Measurements from ENCODE around the gene PCDH9.

Gene PCDH9

DNA sequence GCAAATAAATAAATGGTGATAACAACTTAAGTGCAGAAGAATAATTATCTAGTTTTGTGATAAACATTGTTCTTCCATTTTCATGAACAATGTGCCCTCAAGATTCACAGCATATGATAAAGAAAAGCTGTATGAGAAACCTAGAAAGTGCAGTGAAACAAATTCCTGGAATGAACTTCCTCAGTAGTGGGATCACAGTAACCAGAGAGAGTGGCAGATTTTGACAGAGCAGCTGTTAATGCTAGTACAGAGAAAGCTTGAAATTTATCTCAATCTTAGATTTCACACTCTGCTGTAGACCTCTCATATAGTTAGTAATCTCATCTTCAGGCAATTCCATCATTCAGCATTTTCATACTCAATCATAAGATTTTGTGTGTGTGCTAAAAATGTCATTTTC is 664.9 kb downstream of the PCDH9 start:
- no peak for DNase-seq (ENCODE audit: low spot score)

DNA sequence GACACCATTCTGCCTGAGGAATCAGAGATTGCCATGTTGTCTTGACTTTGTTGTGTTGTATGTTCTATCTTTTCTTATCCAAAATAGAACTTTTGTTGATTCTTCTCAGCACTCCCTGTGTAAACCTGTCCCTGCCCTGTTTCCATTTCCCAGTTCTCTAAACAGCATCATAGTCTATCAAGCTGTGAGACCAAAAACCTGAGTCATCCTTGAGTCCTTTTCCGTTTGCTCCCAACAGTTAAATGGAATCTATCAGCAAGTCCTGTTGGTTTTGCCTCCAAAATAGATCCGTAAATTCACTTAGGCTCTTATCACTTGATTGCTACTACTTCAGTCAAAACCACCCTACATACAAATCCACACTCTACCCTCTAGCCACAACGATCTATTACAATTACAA is 667.1 kb downstream of the PCDH9 start:
- no peak for DNase-seq (ENCODE audit: low spot score)

DNA sequence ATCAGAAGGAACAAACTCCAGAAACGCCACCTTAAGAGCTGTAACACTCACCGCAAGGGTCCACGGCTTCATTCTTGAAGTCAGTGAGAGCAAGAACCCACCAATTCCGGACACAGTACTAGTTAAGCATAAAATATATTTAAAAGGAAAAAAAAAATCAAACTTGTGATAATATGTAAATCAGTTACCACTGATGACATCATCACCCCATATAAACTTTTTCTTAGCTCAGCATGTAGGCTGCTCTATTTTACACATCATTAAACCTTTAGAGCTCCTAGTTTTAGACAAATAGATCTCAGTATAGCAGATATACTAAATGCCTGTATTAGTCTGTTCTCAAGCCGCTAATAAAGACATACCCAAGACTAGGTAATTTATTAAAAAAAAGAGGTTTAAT is 668.1 kb downstream of the PCDH9 start:
- DNase-seq (ENCODE audit: low spot score): no peak

DNA sequence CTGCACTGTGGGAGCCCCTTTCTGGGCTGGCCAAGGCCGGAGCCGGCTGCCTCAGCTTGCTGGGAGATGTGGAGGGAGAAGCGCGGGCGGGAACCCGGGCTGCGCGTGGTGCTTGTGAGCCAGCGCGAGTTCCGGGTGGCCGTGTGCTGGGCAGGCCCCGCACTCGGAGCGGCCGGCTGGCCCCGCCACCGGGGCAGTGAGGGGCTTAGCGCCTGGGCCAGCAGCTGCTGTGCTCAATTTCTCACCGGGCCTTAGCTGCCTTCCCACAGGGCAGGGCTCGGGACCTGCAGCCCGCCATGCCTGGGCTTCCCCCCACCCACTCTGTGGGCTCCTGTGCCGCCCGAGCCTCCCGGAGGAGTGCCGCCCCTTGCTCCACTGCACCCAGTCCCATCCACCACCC is 669.1 kb downstream of the PCDH9 start:
- no peak for DNase-seq (ENCODE audit: low spot score)

DNA sequence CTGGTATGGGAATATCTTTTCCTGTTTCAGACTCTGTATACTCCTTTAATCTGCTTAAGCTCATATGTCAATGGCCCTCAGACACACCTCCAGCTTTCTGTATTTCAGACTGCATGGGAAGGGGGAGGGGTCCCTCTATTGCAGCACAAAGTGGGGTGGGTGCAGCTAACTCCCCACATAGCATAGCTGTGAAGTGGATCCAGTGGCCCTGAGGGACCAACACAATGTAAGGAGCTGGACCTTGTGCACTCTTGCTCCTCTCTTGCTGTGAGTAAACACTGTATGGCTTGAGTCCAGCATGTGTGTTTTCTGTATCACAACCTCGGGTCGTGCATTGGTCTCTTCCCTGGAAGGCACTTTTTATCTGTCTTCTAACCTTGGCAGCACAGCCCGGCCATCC is 669.9 kb downstream of the PCDH9 start:
- DNase-seq (ENCODE audit: low spot score): no peak

DNA sequence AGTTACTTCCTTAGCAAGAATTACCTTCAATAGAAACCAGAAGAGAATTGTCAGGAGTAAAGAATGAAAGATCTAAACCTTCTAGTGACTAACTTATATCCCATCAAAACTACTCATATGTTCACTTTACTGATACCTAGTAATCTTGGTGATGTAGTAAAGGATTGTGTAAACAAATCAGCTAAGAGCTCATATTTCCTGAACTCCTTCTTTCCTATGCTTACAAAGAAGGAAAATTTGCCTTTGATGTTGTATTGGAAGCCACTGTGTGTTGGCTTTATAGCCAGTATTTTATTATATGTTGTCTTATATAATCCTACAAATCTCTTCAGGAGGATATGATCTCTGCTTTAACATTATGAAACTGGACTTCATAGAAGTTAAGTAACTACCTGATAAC is 671.0 kb downstream of the PCDH9 start:
- no peak for DNase-seq (ENCODE audit: low spot score)

DNA sequence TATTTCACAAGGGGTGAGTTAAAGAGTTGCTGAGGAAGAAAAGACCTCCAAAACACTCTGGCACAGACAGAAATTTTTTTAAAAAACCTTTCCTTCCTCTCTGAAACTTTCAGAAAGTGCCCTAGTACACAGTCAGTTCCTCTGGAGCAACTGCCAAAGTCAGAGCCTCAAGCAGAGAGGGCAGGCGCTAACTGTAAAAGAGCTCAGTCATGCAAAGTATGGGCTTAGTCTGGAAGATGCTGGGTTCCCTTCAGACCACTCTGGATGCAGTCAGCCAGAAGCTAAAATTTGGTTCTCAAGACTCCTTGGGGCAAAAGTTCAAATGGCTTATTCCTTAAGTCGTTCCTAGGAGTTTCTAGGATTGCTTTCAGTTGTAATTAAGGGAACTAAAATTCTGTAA is 671.6 kb downstream of the PCDH9 start:
- DNase-seq (ENCODE audit: low spot score): no peak

DNA sequence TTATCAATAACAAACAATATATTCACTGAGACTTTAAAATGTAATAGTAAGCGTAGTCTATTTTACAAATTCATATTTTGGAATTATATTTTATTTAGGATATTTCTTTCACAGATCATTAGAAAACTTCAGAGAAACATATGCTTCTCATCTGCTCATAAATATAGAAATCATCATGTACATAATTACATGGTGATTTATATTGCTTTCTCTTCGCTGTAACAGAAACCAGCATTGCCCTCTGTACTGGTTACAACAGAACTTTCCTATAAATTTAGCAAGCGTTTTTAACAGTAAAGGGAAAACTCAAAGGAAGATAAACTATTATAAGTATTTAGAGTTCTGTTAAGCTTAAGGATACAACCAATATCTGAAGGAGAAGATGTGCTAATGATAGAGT is 672.8 kb downstream of the PCDH9 start:
- no peak for DNase-seq (ENCODE audit: low spot score)

DNA sequence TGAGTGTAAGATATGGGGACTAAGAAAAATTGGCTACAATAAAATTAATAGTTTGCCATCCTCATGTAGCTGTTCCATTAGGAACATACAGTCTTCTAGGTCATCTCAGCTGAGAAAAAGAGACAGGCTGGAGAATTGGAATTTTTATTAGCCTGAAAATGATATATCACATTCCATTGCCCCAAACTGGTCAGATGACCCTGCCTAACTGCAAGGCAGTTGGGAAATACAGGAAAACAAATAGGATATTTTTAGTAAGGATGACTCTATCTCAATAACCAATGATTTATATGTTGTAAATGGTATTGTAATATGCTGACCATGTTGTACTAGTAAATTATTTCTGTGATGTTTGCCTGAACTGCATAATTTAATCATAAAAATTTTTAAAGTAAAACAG is 673.8 kb downstream of the PCDH9 start:
- peak; percentile 6 for DNase-seq (ENCODE audit: low spot score)

DNA sequence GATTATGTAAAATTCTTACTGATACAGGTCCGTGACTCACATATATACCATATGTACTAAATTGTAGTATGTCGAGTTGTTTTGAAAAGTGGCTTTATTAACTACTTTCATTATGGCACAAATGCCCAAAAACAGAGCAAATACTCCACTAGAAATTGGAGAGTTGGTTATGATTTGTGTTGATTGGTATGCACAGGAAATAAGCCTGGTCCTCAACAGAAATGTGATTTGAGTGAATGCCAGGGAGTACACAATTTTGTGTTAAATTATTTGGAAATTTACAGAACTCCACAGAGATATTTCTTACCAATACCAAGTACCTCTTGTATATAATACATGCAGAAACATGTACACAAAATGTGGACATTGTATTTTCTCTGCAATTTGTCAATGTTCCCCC is 676.7 kb downstream of the PCDH9 start:
- no peak for DNase-seq (ENCODE audit: low spot score)

DNA sequence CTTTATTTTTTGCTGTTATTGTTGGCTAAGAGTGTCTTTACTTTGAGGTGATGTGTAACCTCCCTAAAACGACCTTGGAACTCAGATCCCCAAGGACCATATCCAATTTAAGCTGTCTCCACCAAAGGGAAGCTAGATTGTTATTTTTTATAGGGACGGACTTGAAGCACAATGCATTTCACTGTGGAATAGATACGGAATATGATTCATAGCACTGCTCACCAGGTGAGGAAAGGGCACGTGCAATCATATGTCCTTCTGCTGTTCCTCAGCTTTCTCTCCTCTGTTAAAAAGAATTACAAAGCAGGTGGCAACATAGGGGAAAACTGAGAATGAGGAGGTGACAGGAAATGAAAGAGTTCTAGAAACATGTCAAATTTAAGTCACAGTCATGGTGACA is 679.0 kb downstream of the PCDH9 start:
- DNase-seq (ENCODE audit: low spot score): no peak

DNA sequence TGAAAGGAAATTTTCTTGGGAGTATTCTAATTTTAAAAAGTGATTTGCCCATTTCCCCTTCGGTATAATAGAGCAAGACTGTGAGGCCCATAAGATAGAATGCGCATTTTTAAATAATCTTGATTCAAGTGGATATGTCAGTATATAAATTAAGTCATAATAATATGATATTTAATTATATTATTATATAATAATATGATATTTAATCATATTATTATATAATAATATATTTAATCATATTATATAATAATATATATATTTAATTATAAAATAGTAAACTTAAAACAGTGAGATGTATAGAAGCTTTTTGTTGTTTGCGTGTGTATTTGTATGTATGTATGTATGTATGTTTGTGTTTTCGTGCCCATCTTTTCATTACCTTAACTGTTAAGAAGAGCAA is 682.5 kb downstream of the PCDH9 start:
- DNase-seq (ENCODE audit: low spot score): no peak

DNA sequence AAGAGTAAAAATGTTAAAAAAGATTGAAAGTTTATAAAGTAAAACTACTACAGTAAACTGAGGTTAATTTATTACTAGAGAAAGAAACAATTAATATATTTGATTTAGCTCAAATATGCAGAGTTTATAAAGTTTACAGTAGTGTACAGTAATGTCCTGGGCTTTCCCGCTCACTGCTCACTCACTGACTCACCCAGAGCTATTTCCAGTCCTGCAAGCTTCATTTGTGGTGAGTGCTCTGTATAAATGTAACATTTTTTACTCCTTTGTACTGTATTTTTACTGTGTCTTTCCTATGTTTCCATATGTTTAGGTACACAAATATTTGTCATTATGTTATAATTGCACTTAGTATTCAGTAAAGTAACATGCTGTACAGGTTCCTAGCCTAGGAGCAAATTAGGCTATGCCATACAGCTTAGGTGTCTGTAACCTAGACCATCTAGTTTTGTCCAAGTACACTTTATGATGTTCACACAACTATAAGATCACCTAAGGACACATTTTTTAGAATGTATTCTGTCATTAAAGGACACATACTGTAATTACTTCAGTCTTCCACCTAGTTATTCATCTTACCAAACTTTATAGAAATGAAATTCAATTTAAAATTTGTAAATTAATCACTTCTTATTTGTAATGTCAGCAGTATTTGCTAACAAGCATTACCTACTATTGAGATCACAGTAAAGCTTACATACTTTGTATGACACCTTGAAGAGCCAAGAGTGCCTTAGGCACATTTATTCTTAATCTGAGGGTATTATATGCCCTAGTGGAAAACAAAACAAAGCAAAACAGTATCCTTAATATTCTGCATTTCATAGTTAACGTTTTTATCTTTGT is 683.4 kb downstream of the PCDH9 start:
- no peak for DNase-seq (ENCODE audit: low spot score)

DNA sequence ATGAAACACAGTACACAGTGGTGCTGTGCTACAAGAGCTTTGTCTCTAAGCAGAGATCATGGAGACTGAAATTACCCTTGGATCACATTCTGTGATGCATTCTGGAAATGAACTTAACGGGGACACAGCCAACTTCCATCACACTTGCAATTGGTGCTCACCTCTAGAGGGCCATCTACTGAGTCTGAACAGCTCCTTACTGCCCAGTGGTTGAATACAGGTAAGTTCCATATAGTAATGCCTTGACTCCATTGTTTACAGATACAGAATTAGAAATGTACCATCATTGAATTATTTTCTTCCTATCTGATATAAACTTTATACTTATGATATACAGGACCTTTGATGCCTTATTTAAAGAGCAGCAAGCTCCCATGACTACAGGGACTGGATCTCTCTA is 686.4 kb downstream of the PCDH9 start:
- DNase-seq (ENCODE audit: low spot score): no peak

DNA sequence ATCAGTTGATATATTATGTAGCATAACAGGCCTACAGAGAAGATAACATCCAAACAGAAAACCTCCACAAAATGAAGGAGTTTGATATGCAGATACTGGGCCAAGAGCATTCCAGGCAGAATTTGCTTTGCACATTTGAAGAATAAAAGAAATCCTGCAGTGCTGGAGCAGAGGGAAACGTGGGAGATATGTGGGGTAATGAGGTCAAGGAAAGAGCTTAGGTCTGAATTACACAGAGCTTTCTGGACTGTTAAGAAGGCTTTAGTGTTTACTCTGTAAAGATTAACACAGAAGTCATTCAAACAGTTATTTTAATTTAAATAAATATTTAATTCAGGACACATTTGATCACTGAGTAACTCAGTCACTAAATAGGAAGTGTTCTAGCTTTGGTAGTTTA is 692.7 kb downstream of the PCDH9 start:
- DNase-seq (ENCODE audit: low spot score): no peak

DNA sequence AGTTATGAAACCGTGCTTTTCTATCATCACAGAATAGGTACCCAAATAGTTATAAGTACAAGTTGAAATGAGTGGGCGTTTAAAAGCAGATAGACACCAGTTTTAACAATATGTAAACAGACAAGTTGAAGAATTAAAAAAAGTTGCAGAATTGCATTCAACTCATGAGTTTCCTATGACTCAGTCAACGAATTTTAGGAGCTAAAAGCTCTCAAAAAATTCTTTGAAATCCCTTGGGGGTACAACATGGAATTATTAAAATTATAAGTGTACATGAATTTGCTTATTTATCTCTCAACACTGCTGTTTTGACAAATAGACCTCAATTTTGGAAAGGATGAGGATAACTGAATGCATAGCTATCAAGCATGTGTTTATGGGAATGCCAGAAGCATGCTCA is 693.4 kb downstream of the PCDH9 start:
- DNase-seq (ENCODE audit: low spot score): no peak

DNA sequence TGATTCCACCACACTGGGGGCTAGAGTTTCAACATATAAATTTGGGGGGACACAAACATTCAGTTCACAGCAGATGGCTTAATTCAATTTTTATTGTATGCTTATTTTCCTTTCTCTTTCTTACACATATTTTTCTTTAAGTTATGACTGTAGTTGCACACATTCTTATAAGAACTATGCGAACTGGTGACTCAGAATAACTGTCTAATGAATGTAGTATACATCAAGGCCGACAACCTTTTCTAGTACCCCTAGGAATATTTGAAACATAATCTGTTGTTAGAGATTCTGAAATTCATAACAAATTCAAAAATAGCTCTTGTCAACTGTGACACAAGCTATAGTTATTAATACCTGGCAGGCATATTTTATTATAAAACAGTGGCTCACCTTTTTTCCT is 695.6 kb downstream of the PCDH9 start:
- no peak for DNase-seq (ENCODE audit: low spot score)

DNA sequence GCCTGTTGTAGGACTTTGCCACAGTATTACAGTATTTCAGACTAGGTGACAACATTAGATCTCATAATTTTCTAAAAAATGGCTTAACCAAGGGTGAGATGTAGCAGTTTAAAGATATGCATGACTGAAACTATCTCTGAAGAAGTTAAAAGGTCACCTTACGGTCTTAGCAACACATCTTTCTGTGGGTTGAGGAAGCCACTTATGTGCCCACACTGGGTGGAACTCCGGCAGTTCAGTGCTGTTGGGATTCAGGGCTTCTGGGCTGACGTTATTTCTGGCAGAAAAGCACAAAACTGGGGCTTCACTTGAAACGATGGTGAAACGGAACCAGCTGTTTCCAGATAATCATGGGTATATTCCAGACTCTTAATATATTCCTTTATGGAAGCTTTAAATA is 697.3 kb downstream of the PCDH9 start:
- DNase-seq (ENCODE audit: low spot score): no peak

DNA sequence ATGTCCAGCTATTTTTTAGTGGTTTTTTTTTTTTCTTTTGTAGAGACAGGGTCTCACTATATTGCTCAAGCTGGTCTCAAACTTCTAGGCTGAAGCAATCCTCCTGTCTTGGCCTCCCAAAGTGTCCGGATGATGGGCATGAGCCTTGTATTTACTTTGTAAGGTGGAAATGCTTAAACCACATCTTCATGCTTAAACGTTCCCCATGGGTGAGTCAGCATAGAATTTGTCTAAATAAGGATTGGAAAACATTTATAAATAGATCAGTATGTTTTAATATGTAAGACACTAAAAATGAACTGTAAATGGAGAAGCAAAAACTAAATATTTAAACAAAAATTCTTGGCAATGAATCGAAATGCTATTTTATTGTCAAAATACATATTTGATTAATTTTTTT is 698.0 kb downstream of the PCDH9 start:
- DNase-seq (ENCODE audit: low spot score): peak; percentile 24

DNA sequence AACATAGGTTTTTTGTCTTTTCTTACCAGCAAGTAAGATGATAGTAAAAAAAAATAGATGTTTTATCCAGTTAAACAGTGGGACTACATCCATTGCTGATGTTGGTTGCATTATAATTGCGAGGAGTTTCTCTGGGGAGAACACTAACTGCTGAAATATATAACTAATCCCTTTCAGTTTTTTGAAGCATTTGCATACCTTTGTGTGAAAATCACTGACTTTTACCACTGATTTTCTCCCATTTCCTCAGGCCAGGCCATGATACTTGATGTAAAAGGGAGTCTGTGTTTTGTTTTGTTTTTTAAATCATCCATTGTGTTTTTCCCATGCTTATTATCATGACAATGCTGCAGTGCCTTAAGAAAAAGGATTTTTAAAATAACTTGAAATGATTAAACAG is 699.5 kb downstream of the PCDH9 start:
- DNase-seq (ENCODE audit: low spot score): no peak

DNA sequence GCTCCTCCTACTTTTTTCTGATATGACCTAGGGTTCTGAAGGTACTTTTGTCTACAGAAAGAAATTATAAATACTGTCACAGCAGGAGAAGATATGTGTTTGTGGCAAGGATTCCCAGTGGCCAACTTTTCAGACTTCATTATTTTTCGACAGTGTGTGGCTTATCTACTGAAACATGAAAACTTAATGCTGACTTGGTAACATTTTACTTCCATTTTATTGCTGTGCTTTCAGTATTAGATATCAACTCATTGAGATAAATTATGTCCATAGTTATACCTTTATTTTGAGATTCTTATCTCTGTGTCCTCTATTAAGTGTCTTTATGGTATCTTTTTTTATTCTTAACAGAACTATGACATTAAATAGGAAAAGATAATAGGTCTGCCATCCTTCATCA is 700.0 kb downstream of the PCDH9 start:
- DNase-seq (ENCODE audit: low spot score): no peak

DNA sequence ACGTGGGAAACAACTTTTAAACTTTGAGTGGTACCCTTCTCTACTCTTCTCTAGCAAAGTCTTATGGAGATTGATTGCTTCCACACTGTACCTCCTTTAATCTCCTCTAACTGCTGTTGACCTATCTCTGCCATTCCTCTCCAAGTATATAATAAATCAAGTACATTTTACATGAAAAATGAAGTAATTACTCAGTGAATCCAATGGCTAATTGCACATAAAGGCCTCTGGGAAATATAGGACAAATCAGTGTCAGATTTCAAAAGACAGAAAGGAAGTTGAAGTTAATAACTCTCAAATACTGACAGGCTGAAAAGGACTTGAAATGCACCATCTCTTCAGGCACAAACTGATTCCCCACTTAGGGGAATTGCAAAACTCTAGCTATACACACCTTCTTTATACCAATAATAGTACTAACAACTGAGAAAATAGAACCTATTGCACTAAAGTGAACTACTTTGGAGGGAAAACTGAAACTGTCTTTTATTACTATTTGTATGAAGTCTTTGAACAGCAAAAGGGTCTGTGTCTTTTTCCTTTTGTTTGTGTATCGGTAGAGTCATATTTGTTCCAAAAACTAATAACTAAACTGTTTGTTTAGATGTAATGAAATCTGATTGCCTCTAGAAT is 701.1 kb downstream of the PCDH9 start:
- no peak for DNase-seq (ENCODE audit: low spot score)

DNA sequence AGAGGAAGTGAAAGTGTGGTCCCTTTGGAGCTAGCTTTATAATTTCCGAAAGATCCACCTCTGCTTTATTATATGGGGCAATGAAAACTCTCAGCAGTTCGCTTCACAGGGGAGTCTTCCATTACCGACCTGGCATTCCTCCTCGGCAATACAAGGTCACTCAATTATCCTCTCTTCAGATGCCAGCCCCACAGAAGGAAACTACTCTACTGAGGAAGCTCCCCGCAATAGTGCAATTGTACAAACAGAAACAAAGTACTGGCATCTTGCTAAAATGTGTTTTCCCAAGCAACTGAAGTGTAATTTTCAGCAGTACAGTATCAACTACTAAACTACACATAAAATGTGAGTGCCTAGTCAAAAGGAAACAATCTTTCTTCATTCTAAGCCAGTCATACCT is 702.0 kb downstream of the PCDH9 start:
- DNase-seq (ENCODE audit: low spot score): no peak

Measured in hepatic stellate cell (primary cell).